Activated CD4-positive, alpha-beta T cell treated with anti-CD3 and anti-CD28 coated beads for 36 hours (primary cell): ENCODE data around the gene PPP3CA. TPM values are rescaled to one million over a fixed set of nuclear protein-coding genes. Genes with fewer than 3 reads are reported as not detected.

ENCODE experiments used
- ATAC-seq: fragments of 200-7000 bp; cut with Tn5 transposase; one replicate; pipeline ENCODE4 v1.10.0; 2021; ENCODE audit warnings: mild to moderate bottlenecking, moderate library complexity
- CTCF ChIA-PET: fragments of 350-600 bp; sonication (Branson Sonifier 250); formaldehyde crosslinking; loops from one replicate; lab custom pipeline; 2021; ENCODE audit warnings: antibody characterized with exemption; lab: Charles Lee
- POLR2A ChIA-PET: fragments of 350-600 bp; sonication (Branson Sonifier 250); formaldehyde crosslinking; loops from one replicate; lab custom pipeline; 2021; ENCODE audit warnings: antibody characterized with exemption, inconsistent platforms; lab: Charles Lee
- DNase-seq: peaks from one replicate; pipeline ENCODE4 v3.0.0-alpha.2; 2020
- H3K27ac Mint-ChIP-seq: one replicate; pipeline ENCODE4 v1.8.0; 2021; ENCODE audit warnings: mixed read lengths
- H3K27me3 Mint-ChIP-seq: one replicate; pipeline ENCODE4 v1.8.0; 2021; ENCODE audit warnings: mixed read lengths
- H3K36me3 Mint-ChIP-seq: one replicate; pipeline ENCODE4 v1.8.0; 2021; ENCODE audit warnings: low read depth, mixed read lengths
- H3K4me1 Mint-ChIP-seq: one replicate; pipeline ENCODE4 v1.8.0; 2021; ENCODE audit warnings: mixed read lengths
- H3K4me3 Mint-ChIP-seq: one replicate; pipeline ENCODE4 v1.8.0; 2021; ENCODE audit warnings: mild to moderate bottlenecking, moderate library complexity, mixed read lengths
- H3K9me3 Mint-ChIP-seq: one replicate; pipeline ENCODE4 v1.8.0; 2021; ENCODE audit warnings: low read depth, mixed read lengths
- intact Hi-C, 2 experiments: fragments of 100-400 bp; cut with DNase I in 1 of 2; cut with micrococcal nuclease in 1 of 2; formaldehyde crosslinking; loops; one replicate each; pipeline versions ENCODE4 v1.14.2 to v1.15.1; 2022 to 2024; cut with DNase I, micrococcal nuclease
- total RNA-seq, 2 experiments: library from RNA; stranded (reverse); gene quantifications; one replicate each; pipeline ENCODE4 v1.2.3, GENCODE V29; 2021

The PPP3CA gene
- total RNA-seq, 2 experiments from 2014 or later = 7.6 to 8.3 TPM

- intact Hi-C loops = no loop called here
- CTCF ChIA-PET = no interaction called here
- no peak overlapping the region for H3K4me3 Mint-ChIP-seq
Observed at GRCh38 chr4:101304916-101305315, 42.4 kb downstream of the PPP3CA start.

GRCh38 chr4:101299899-101300540, 47.3 kb downstream of the PPP3CA start:
- no peaks in the 10 kb centered on the region for H3K36me3 Mint-ChIP-seq
- intact Hi-C loops = no loop called here
- H3K9me3 Mint-ChIP-seq = no peaks in the 10 kb centered on the region
- H3K27me3 Mint-ChIP-seq = no peaks in the 10 kb centered on the region
- peaks cover 5% of the 10 kb centered on the region for H3K4me1 Mint-ChIP-seq
- H3K4me3 Mint-ChIP-seq = no peak overlapping the region
- ATAC-seq (no peak), DNase-seq (no peak)
- CTCF ChIA-PET = interaction anchor here (0.6 kb wide), 1 partner anchor 58 kb away, joined by 3 read pairs; no protein-coding TSS in a partner anchor
- H3K27ac Mint-ChIP-seq = no peak overlapping the region
- POLR2A ChIA-PET = no interaction called here

More at GRCh38 chr4:101304916-101305315, 42.4 kb downstream of the PPP3CA start:
- no peaks in the 10 kb centered on the region for H3K36me3 Mint-ChIP-seq
- DNase-seq (no peak), ATAC-seq (no peak)
- H3K27me3 Mint-ChIP-seq = no peaks in the 10 kb centered on the region
- no peaks in the 10 kb centered on the region for H3K9me3 Mint-ChIP-seq
- peaks cover 24% of the 10 kb centered on the region for H3K4me1 Mint-ChIP-seq
- H3K27ac Mint-ChIP-seq = no peak overlapping the region
- POLR2A ChIA-PET = no interaction called here

- Mint-ChIP-seq H3K4me3 (no peak overlapping the region), H3K27me3 (no peaks in the 10 kb centered on the region), H3K4me1 (peaks cover 3% of the 10 kb centered on the region), H3K27ac (no peak overlapping the region), H3K36me3 (no peaks in the 10 kb centered on the region), H3K9me3 (no peaks in the 10 kb centered on the region)
- ChIA-PET POLR2A (no interaction called here), CTCF (no interaction called here)
- intact Hi-C loops = no loop called here
- ATAC-seq (no peak), DNase-seq (no peak)
Observed at GRCh38 chr4:101299021-101299420, 48.3 kb downstream of the PPP3CA start.

GRCh38 chr4:101295691-101296090, 51.6 kb downstream of the PPP3CA start:
- no peak overlapping the region for H3K27ac Mint-ChIP-seq
- intact Hi-C loops = no loop called here
- no peak for DNase-seq
- no peaks in the 10 kb centered on the region for H3K27me3 Mint-ChIP-seq
- CTCF ChIA-PET = interaction anchor here (0.7 to 0.9 kb wide), 2 partner anchors 8 to 16 kb away, joined by 3 to 4 read pairs; no protein-coding TSS in a partner anchor
- H3K4me3 Mint-ChIP-seq = no peak overlapping the region
- POLR2A ChIA-PET = no interaction called here
- H3K4me1 Mint-ChIP-seq = peaks cover 3% of the 10 kb centered on the region
- H3K36me3 Mint-ChIP-seq = no peaks in the 10 kb centered on the region
- ATAC-seq = no peak
- H3K9me3 Mint-ChIP-seq = no peaks in the 10 kb centered on the region

- Mint-ChIP-seq H3K9me3 (no peaks in the 10 kb centered on the region), H3K27ac (no peak overlapping the region), H3K4me3 (no peak overlapping the region), H3K27me3 (no peaks in the 10 kb centered on the region), H3K4me1 (peaks cover 6% of the 10 kb centered on the region), H3K36me3 (no peaks in the 10 kb centered on the region)
- ChIA-PET POLR2A (no interaction called here), CTCF (no interaction called here)
- no peak for DNase-seq
- intact Hi-C loops = no loop called here
- ATAC-seq = no peak
Observed at GRCh38 chr4:101294597-101294996, 52.7 kb downstream of the PPP3CA start.

- POLR2A ChIA-PET = no interaction called here
- no peaks in the 10 kb centered on the region for H3K9me3 Mint-ChIP-seq
- CTCF ChIA-PET = interaction anchor here (1.1 kb wide), 1 partner anchor 14 kb away, joined by 3 read pairs; no protein-coding TSS in a partner anchor
- intact Hi-C loops = no loop called here
- H3K27me3 Mint-ChIP-seq = no peaks in the 10 kb centered on the region
- no peak overlapping the region for H3K4me3 Mint-ChIP-seq
- H3K27ac Mint-ChIP-seq = no peak overlapping the region
- DNase-seq = no peak
- ATAC-seq = no peak
- peaks cover 16% of the 10 kb centered on the region for H3K4me1 Mint-ChIP-seq
- H3K36me3 Mint-ChIP-seq = no peaks in the 10 kb centered on the region
Observed at GRCh38 chr4:101292901-101293300, 54.4 kb downstream of the PPP3CA start.

- intact Hi-C loops = no loop called here
- Mint-ChIP-seq H3K27me3 (no peaks in the 10 kb centered on the region), H3K4me3 (no peak overlapping the region), H3K36me3 (no peaks in the 10 kb centered on the region), H3K27ac (no peak overlapping the region), H3K9me3 (no peaks in the 10 kb centered on the region), H3K4me1 (peaks cover 19% of the 10 kb centered on the region)
- DNase-seq = no peak
- no peak for ATAC-seq
- ChIA-PET POLR2A (no interaction called here), CTCF (interaction anchor here (1.1 kb wide), 1 partner anchor 15 kb away, joined by 3 read pairs; no protein-coding TSS in a partner anchor)
Observed at GRCh38 chr4:101292214-101292613, 55.1 kb downstream of the PPP3CA start.

- ChIA-PET CTCF (no interaction called here), POLR2A (no interaction called here)
- H3K4me3 Mint-ChIP-seq = no peak overlapping the region
- DNase-seq (no peak), ATAC-seq (no peak)
- H3K36me3 Mint-ChIP-seq = no peaks in the 10 kb centered on the region
- intact Hi-C loops = no loop called here
- peaks cover 19% of the 10 kb centered on the region for H3K4me1 Mint-ChIP-seq
- H3K27me3 Mint-ChIP-seq = no peaks in the 10 kb centered on the region
- H3K9me3 Mint-ChIP-seq = no peaks in the 10 kb centered on the region
- H3K27ac Mint-ChIP-seq = no peak overlapping the region
Observed at GRCh38 chr4:101291198-101291597, 56.1 kb downstream of the PPP3CA start.

- no peak for ATAC-seq
- Mint-ChIP-seq H3K9me3 (no peaks in the 10 kb centered on the region), H3K27ac (no peak overlapping the region), H3K4me1 (peaks cover 20% of the 10 kb centered on the region), H3K4me3 (no peak overlapping the region), H3K27me3 (no peaks in the 10 kb centered on the region), H3K36me3 (no peaks in the 10 kb centered on the region)
- ChIA-PET CTCF (no interaction called here), POLR2A (no interaction called here)
- no peak for DNase-seq
- intact Hi-C loops = no loop called here
Observed at GRCh38 chr4:101290654-101291053, 56.7 kb downstream of the PPP3CA start.

- H3K4me3 Mint-ChIP-seq = no peak overlapping the region
- ATAC-seq (no peak), DNase-seq (no peak)
- POLR2A ChIA-PET = no interaction called here
- no peaks in the 10 kb centered on the region for H3K9me3 Mint-ChIP-seq
- H3K36me3 Mint-ChIP-seq = no peaks in the 10 kb centered on the region
- no peaks in the 10 kb centered on the region for H3K27me3 Mint-ChIP-seq
- H3K27ac Mint-ChIP-seq = no peak overlapping the region
- peaks cover 29% of the 10 kb centered on the region for H3K4me1 Mint-ChIP-seq
- intact Hi-C loops = no loop called here
- CTCF ChIA-PET = no interaction called here
Observed at GRCh38 chr4:101289306-101289705, 58.0 kb downstream of the PPP3CA start.

- ATAC-seq (no peak), DNase-seq (no peak)
- Mint-ChIP-seq H3K27ac (no peak overlapping the region), H3K4me3 (no peak overlapping the region), H3K9me3 (no peaks in the 10 kb centered on the region), H3K27me3 (no peaks in the 10 kb centered on the region), H3K36me3 (no peaks in the 10 kb centered on the region), H3K4me1 (peaks cover 32% of the 10 kb centered on the region)
- CTCF ChIA-PET = no interaction called here
- intact Hi-C loops = no loop called here
- POLR2A ChIA-PET = no interaction called here
Observed at GRCh38 chr4:101288365-101289145, 58.8 kb downstream of the PPP3CA start.

GRCh38 chr4:101287324-101287723, 60.0 kb downstream of the PPP3CA start:
- no peak overlapping the region for H3K4me3 Mint-ChIP-seq
- ATAC-seq = no peak
- H3K27me3 Mint-ChIP-seq = no peaks in the 10 kb centered on the region
- no peaks in the 10 kb centered on the region for H3K36me3 Mint-ChIP-seq
- no peak overlapping the region for H3K27ac Mint-ChIP-seq
- H3K4me1 Mint-ChIP-seq = peaks cover 44% of the 10 kb centered on the region
- no peak for DNase-seq
- ChIA-PET CTCF (interaction anchor here (1.3 kb wide), 1 partner anchor 9 kb away, joined by 3 read pairs; no protein-coding TSS in a partner anchor), POLR2A (no interaction called here)
- no peaks in the 10 kb centered on the region for H3K9me3 Mint-ChIP-seq
- intact Hi-C loops = no loop called here
